Suppressor macrophage treated with lipopolysaccharide for 1 hour (primary cell): ENCODE results near the gene RAB34.
A peak's percentile ranks its signal among the peaks of the same experiment; 100 is the strongest.
"Not testable (repeated sequence)": the region's sequence is repeated elsewhere in the genome, so short reads cannot be mapped to it uniquely, and the experiment has no call there.

Experiments used
- DNase-seq, 3 donors: peaks; one replicate each; pipeline ENCODE4 v3.0.0-alpha.2; 2020 to 2022

The RAB34 gene

DNA sequence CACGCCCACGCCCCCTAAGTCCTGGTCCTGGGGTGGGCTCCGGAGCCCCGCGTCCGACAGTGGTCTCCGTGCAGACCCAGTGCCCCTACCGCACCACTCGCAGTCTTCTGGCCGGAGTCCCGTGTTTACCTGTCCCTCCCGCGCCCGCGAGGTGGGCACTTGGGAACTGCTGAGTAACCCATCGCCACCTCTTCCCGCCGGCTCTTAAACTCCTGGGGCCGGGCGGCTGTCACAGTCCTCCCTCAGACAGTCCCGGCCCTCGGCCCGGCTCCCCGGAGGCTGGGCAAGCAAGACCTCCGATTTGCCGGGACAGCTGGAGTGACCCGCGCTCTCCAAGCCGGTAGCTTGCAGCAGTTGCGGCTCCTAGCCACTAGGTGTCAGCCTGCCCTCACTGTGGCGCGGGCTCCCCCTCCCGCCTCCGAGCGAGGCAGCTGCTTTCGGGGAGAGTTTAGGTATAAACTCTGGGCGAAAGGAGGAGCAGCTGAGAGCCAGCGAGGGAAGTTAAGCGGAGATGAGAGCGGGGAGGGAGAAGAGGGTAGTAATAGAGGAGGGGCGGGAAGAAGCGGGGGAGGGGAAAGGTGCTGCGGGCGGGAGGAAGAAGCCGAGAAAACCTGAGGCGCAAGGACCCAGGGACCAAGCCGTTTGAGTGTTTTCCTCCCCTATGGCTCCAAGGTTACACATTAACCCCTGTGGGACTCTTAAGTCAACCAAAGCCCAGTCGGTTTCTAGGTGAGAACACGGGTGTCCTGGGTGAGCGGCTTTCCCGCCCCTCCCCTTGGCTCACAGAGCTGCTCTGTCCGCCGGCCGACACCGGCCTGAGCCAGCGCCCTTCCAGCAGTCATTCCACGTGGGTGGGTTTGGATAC is 9.2 kb upstream of the RAB34 start:
- DNase-seq, result peak; percentile 95 to 96 (median 95)

DNA sequence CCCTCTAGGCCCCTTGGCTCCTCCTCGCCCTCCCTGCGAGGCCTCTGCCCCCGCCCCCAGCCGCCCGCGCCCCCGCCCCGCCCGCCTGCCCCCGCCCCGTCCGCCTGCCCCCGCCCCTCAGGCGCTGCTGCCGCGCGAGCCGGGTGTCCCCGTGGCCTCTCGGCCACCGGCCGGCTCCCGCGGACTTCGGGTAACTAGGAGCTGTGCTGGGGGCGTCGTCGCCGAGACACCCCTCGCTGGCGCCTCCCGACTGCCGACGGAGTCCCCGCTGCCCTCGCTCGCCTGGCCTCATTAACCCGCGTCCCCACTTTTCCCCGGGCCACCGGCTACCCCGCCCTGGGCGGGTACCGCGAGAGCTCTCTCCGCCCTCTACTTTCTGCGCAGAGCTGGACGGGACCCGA is 8.6 kb upstream of the RAB34 start, which contains the start of gene TLCD1:
Gene TLCD1 (minus strand): TSS at position 8 of the 401 bp plus-strand sequence. CDS start 136 bp downstream, outside the sequence.
- DNase-seq, result peak; percentile 77 to 89 (median 85)

DNA sequence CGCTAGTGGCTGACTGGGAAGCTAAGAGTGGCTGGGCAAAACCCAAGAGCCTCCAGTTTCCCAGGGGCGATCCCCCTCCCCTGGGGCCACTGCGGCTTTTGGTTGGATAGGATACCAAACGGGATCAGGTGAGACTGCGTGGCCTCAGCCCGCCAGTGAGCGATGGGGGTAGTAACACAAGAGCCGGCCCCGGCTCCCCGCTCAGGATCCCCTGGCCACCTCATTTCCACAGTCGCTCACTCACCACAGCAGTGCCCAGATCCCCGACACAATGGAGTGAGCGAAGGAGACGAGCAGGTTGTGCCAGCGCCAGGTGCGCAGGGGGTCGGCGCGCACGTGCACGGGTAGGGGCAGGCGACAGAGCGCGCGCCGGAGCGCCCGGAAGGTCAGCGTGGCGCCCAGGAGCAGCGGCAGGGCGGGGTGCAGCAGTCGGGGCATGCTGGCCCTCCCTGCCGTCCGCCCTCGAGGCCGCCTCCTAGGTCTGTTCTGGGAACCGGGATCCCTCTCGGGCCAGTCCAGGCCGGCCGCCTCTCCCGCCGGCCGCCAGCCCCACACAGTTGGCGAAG is 8.1 kb upstream of the RAB34 start:
- peak in 1 of 3 donors; percentile 33 for DNase-seq

DNA sequence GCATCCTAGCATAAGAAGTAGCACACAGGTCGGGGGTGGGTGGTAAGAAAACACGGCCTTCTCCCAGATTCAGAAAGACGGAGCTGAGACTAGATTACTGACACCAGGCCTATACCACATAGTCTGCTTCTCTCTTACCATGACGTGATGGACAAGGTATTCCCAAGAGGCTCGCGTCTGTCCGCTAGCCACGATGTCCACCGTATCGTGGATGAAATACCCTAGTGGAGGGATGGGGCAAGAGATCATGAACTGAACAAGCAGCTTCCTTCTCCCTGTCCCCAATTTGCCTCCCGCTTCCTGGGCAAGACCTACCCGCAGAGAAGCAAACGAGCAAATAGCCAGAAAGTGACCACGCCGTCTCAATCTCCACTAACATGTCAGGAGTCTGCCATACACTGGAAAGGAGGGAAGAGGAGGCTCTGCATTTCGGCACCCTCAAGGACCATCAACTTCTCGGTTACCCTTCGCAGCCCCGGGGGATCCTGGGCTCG is 7.5 kb upstream of the RAB34 start:
- no peak for DNase-seq

DNA sequence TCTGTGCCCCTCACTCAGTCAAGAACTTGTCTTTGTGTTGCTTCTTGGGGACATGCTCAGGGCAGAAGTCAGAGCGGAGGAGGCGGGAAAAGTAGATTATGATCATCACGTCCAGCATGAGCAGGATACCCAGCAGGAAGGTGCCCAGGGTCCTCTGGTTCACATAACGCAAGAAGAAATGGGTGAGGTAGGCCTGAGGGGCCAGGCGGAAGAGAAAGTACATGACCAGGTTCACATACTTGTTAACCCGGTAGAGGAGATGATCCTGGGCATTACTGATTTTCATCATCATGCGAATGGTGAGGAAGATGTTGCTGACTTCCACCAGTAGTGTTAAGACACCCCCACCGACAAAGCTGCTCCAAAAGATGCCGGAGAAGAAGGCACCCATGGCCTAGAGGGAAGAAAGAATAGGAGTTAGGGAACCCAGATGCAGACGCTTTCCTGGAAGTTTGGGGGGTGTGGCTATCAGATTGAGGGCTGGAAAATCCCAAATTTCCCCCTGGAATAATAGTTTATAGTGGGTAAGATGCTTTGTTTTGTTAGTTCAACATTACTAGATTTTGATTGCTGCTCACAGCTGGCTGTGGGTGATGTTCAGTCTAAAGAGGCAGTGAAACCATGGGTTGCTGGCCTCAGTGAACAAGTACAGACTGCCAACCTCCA is 7.0 kb upstream of the RAB34 start:
- DNase-seq, result no peak

DNA sequence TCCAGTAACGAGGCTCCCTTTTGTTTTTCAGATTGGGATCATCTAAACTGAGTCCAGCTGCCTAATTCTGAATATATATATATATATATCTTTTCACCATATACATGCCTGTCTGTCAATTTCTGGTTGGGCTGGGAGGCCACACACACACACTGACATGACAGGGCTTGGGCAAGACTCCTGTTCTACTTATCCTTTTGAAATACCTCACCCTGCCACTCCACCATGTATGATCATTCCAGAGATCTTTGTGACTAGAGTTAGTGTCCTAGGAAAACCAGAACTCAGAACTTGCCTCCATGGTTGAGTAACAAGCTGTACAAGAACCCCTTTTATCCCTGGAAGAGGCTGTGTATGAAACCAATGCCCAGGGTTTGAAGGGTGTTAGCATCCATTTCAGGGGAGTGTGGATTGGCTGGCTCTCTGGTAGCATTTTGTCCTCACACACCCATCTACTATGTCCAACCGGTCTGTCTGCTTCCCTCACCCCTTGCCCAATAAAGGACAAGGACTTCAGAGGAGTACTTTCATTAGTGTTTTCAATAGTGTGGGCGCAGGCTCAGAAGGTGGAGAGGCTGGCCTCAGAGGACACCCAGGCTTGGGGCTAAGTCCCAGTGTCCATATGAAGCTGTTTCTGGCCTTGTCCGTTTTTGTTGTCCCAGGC is 6.3 kb upstream of the RAB34 start:
- not testable (repeated sequence) for DNase-seq

DNA sequence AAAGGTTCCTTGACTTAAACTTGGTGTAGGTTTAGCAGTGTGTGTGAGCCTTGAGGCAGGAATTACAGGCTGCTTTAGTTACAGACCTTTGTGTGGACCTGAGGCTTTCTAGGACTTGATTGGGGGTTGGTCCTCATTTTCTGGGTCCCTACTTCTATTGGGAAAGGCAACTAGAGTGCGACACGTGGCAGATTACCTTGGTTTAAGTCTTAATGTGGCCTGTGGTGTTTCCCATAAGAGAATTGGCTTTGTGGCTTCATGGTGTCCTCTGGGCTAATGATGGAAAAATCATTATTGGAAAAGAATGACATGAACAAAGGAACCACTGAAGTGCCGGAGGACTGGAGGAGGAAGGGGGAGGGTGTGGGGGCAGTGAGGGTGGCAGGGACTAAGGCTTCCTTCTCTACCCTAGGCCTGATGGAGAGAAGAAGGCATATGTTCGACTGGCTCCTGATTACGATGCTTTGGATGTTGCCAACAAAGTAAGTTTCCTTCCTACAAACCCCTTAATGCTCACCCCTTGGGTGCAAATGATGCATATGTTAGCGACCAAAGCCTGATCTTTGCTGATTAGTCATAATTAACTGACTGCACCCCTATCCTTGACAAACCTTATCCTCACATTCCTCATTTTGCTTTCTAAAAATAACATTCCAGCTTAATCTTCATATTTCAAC is 5.6 kb upstream of the RAB34 start:
- DNase-seq, result no peak

DNA sequence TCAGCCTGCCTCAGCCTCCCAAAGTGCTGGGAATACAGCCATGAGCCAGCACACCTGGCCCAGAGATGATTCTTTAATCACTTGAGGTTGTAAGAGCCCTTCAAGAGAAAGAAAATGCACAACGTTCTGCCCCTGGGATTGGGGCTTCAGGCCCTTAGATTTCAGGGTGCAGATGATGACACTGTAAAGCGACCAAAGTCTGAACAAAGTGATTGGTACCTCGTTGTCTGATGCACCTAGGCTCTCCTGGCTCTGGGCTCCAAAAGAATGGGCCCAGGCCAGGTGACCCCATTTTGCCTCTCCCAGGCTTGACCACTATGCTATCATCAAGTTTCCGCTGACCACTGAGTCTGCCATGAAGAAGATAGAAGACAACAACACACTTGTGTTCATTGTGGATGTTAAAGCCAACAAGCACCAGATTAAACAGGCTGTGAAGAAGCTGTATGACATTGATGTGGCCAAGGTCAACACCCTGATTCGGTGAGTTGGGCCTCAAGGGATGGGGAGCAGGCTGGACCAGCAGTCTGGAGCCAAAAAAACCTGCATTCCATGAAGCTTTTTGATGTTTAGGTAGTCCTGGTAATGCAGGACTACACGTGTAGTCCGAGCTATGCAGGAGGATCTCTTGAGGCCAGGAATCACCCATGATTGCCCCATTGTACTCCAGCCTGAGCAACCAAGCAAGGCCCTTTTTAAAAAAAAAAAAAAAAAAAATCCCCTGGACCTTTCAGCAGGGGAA is 4.9 kb upstream of the RAB34 start:
- no peak for DNase-seq

DNA sequence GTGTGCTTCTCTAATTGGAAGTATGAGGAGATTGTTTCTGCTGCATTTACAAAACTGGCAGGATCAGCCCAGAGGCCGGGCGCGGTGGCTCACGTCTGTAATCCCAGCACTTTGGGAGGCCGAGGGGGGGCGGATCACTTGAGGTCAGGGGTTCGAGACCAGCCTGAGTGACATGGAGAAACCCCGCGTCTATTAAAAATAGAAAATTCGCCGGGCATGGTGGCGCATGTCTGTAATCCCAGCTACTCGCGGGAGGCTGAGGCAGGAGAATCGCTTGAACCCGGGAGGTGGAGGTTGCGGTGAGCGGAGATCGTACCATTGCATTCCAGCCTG is 3.3 kb upstream of the RAB34 start:
- not testable (repeated sequence) for DNase-seq

DNA sequence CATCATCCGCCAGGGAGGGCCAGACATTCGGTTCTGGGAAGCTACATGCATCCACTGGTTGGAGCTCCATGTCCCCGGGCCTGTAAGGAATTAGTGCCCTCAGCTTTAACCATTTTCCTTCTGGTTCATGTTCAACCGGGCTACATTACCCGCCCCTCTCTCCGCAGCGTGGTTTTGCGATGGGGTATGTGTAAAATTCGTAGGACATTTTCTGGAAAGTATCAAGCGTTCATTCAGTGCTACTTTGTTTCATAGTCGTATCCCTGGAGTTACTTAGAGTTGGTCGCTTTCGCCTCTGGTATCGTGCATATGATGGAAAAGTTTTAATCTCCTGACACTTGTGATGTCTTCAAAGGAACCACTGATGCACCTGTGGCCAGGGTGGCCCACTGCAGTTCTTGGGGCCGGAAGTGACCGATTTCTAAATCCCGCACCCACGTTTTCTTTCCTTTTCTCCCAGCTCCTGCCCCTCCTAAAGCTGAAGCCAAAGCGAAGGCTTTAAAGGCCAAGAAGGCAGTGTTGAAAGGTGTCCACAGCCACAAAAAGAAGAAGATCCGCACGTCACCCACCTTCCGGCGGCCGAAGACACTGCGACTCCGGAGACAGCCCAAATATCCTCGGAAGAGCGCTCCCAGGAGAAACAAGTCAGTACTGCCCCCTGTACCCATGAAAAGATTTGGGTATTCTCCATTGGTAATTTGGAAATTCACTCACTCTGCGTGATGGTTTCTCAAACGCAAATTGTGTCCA is 2.8 kb upstream of the RAB34 start:
- peak; percentile 18 to 32 (median 20) for DNase-seq

DNA sequence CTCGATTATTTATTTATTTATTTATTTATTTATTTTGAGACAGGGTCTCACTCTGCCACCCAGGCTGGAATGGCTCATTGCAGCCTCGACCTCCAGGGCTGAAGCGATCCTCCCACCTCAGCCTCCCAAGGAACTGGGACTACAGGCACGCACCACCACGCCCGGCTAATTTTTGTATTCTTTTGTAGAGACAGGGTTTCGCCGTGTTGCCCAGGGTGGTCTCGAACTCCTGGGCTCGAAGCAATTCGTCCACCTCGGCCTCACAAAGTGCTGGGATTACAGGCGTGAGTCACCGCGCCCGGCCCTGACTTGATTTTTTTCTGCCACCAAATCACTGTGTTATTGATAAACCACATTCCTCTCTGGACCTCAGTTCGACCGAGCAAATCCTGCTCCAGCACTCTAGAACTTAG is 1.4 kb upstream of the RAB34 start:
- DNase-seq, result no peak

DNA sequence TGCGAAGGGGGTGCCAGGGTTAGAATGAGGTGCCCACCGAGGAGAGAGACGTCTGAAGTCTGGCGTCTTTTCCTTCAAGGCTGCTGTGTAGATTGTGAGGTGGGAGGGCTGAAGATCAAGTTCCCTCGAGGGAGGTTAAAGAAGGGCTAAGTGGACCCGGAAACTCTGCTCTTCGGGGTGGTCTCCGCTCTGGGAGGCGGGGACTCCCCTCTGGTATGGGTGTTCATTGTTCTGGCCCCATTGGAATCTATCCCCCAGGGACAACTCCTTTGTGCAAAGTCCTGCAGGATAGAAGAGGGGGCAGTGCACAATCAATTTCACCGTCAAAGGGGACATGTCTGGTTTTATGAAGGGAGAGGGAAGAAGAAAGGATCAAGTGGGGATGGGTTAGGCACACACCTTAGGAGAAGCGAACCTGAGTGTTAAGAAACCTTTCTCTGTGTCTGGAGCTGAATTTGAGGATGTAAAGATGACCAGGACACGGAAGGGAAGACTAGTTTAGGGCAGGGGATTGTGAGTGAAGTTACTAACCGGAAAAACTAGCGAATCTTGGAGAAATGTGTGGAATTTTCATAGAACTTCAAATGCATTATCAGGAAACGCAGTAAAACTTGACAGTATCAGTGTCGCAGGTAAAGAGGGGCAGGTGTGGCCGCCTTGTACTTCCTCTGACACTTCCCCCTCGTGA is 809 bp upstream of the RAB34 start:
- DNase-seq, result no peak

DNA sequence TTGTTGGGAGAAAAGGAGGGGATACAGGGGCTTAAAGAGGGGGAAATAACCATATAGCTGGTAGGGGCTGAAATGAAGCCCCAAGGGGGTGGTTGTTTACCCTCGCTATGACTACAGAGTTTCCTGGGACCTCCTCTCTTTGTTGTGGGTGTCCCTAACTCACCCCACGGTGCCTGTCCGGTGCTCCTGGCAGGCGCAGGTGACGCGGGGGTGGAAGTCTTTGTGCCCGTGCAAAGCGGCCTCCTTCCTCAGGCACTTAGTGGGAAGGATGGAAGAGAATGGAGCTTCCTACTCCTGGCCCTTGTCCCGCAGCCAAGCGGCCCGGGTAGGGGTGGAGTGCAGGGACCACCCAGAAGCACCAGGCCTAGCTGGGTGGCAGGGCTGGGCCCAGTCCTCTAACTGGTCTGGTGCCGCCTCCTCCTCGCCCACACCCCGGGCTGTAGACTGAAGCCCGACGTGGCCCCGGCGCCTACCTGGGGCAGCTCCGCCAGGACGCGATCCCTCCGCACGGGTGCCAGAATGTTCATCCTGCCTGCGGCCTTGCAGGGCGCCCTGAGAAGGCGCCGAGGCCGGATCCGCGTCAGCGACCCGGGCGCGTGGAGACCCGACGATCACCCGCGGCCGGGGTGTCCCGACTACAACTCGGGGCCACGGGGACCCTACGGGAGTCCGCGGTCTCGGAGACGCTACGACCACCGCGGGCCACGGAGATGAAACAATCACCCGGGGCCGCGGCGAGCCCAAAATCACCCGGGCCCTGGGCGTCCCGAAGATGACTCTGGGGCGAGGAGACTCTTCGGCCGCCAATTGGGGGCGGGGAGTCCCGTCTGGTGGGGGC is 709 bp downstream of the RAB34 start:
- DNase-seq, result no peak

DNA sequence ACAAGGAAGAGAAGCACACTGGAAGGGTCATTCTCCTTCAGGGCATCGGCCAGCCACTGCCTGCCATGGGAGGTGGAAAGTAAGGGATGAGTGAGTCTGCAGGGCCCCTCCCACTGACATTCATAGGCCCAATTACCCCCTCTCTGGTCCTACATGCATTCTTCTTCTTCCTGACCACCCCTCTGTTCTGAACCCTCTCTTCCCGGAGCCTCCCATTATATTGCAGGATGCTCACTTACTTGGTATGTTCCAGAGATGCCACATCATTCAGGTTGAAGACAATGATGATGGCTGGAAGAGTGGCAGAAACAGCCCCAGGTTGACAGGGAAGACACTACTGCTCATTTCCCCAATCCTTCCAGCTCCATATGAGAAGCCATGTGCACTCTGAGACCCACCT is 2.5 kb downstream of the RAB34 start:
- DNase-seq, result no peak

DNA sequence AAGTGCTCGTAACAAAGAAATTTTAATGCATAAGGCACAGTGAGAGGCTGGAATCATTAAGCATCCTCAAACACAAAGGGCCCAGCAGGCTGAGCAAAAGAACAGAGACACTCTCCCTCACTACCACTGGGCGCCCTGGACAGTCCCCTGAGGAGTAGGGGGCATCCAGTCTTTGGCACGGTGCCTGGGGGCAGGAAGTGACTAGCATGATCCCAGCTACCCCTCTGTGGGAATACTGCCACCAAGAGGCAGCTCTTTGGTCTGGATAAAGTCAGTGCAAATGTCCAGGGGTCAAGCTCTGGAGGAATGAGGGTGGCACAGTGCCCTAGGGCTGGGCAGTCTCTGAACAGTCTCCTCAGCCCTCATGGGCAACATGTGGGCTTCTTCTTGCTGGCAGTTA is 3.4 kb downstream of the RAB34 start:
- DNase-seq, result no peak

DNA sequence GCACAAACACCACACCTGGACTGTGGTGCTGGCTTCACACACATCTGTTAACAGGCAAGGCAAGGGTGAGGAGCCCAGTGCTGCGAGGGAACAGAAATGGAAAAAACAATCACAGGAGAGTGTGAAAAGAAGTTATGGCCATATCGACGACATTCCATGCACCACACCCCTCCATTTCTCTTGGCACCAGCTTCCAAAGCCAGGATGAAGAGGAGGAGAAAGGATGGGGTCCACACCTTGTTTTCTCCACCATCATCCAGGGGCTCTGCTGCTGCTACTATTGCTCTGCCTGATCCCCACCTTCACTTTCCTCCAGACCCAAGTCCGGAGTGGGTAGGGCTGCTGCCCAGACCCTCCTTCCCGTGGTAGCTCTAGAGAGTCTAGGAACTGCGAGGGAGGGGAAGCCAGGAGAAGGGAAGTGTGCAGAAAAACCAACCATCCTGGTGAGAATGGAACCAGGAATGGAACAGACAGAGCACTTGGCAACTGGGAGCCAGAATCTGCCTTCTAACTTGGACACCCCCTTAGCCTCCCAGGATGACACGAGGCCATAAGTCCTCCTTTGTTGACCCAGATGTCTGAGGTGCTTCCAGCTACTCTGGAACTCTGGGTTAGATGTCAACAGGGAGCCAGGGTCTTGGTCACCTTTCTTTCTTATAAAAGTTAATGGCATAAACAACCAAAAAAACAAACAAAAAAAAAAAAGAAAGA is 4.8 kb downstream of the RAB34 start:
- no peak for DNase-seq

DNA sequence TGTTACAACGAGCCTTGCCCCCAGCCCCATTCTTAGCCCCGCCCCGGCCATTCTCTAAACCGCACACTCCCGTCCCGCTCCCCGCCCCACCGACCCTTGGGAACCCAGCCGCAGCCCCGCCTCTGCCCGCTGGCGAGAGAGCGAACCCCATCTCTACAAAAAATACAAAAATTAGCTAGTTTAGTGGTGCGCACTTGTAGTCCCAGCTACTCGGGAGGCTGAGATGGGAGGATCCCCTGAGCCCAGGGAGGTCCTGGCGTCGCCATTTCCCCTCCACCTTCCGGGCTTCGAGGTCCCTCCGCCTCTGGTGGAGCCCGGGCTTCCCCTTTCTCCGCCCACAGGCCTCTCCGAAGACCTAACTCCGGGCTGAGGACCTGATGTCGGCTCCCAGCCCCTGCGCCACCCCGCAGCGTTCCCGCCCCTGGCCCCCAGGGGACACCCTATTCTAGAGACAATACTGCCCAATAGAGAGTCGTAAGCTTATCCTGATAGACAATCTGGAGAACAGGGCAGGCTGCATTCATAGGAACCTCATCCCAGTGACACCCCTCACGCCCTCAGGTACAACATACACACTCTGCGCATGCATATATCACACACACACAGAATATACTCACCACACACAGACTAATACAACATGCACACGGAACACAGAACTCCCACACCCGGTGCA is 5.5 kb downstream of the RAB34 start:
- peak; percentile 82 to 88 (median 84) for DNase-seq

DNA sequence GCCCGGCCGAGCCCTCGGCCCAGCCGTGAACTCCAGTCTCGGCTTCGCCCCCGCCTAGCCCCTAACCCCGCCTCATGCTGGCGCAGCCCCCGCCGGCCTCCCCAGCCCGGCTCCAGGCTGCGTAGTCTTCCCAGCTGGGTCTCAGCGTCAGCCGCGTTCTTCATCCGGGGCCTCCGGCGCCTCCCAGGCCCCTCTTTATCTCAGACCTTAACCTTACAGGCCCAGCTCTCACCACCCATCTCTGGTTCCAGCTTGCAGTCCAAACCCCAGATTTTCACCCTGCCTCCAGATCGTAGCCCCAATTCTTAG is 6.0 kb downstream of the RAB34 start, which contains the start of gene PROCA1:
Gene PROCA1 (minus strand): TSS at position 166 of the 309 bp plus-strand sequence. CDS start 228 bp downstream, outside the sequence.
- DNase-seq, result no peak
